NAMALWA (cell line): ENCODE measurements around the gene IGSF9B.

Source experiments
- DNase-seq: peaks from one replicate; pipeline ENCODE4 v3.0.0-alpha.2; 2015; ENCODE audit warnings: low spot score

IGSF9B gene

GRCh38 chr11:133938166-133938565 lies 18.6 kb downstream of the IGSF9B start:
- DNase-seq = no peak

- DNase-seq = no peak
Observed at GRCh38 chr11:133937468-133937867, 19.3 kb downstream of the IGSF9B start.

GRCh38 chr11:133937015-133937414 lies 19.8 kb downstream of the IGSF9B start:
- no peak for DNase-seq

- DNase-seq = no peak
Observed at GRCh38 chr11:133936592-133936991, 20.2 kb downstream of the IGSF9B start.

GRCh38 chr11:133936136-133936535 lies 20.6 kb downstream of the IGSF9B start:
- no peak for DNase-seq

- no peak for DNase-seq
Observed at GRCh38 chr11:133935551-133935910, 21.2 kb downstream of the IGSF9B start.

- peak; percentile 32 for DNase-seq
Observed at GRCh38 chr11:133934599-133935550, 21.9 kb downstream of the IGSF9B start.

GRCh38 chr11:133934096-133934495 lies 22.7 kb downstream of the IGSF9B start:
- DNase-seq = no peak

GRCh38 chr11:133931449-133932060 lies 25.2 kb downstream of the IGSF9B start:
- DNase-seq = no peak

- DNase-seq = no peak
Observed at GRCh38 chr11:133930767-133931448, 25.9 kb downstream of the IGSF9B start.

- DNase-seq = no peak
Observed at GRCh38 chr11:133930053-133930766, 26.6 kb downstream of the IGSF9B start.

GRCh38 chr11:133929401-133930052 lies 27.2 kb downstream of the IGSF9B start:
- no peak for DNase-seq

- DNase-seq = no peak
Observed at GRCh38 chr11:133928628-133929059, 28.1 kb downstream of the IGSF9B start.

GRCh38 chr11:133927690-133928627 lies 28.8 kb downstream of the IGSF9B start:
- DNase-seq = peak; percentile 54

GRCh38 chr11:133926466-133927246 lies 30.1 kb downstream of the IGSF9B start:
- no peak for DNase-seq

- no peak for DNase-seq
Observed at GRCh38 chr11:133925756-133926155, 31.0 kb downstream of the IGSF9B start.

- DNase-seq = no peak
Observed at GRCh38 chr11:133924661-133925060, 32.1 kb downstream of the IGSF9B start.

GRCh38 chr11:133922078-133922870 lies 34.5 kb downstream of the IGSF9B start:
- no peak for DNase-seq

- DNase-seq = no peak
Observed at GRCh38 chr11:133921513-133921912, 35.3 kb downstream of the IGSF9B start.
